ENCODE results near the gene KCTD14. TPM values are rescaled to one million over a fixed set of nuclear protein-coding genes. Genes with fewer than 3 reads are reported as not detected.

KCTD14 gene
- total and polyA plus RNA-seq, 4 donors: 0.70 to 7.3 (median 6.7) TPM

GRCh38 chr11:77994434-77995362 lies 28.4 kb downstream of the KCTD14 start, which contains the start of gene INTS4:
Gene INTS4 (minus strand): TSS chr11:77994668. CDS start chr11:77994643, 25 bp downstream.
- H3K27ac ChIP-seq (ENCODE audit: low read depth in 1 of 2, low read length in 2 of 2): peak within 1 kb of the TSS; percentile 87
- TF ChIP-seq SP1 (IDR thresholded peaks at IDR 0.05) (peak; percentile 96), FOXA1 (IDR thresholded peaks at IDR 0.05) (peak; percentile 45), RAD21 (IDR thresholded peaks at IDR 0.05) (peak; percentile 44 to 55), CTCF (IDR thresholded peaks at IDR 0.05; ENCODE audit: low read depth, low read length, missing input control) (no peak), JUND (IDR thresholded peaks at IDR 0.05) (peak; percentile 44 to 77), GABPA (IDR thresholded peaks at IDR 0.05 in 1 of 2, conservative IDR thresholded peaks at IDR 0.05 in 1 of 2) (peak; percentile 88 to 97), TAF1 (conservative IDR thresholded peaks at IDR 0.05) (peak; percentile 69), ZBTB33 (IDR thresholded peaks at IDR 0.05) (peak; percentile 98), HNF4G (IDR thresholded peaks at IDR 0.05) (peak; percentile 13), MAX (IDR thresholded peaks at IDR 0.05) (peak; percentile 91), NR2F2 (IDR thresholded peaks at IDR 0.05) (peak; percentile 100), HNF4A (conservative IDR thresholded peaks at IDR 0.05) (peak; percentile 52 to 57), RXRA (IDR thresholded peaks at IDR 0.05) (peak; percentile 57 to 71), REST (IDR thresholded peaks at IDR 0.05) (peak; percentile 38), YY1 (IDR thresholded peaks at IDR 0.05) (peak; percentile 97), ATF3 (IDR thresholded peaks at IDR 0.05) (peak; percentile 70), FOXA2 (IDR thresholded peaks at IDR 0.05) (no peak), EGR1 (IDR thresholded peaks at IDR 0.05; ENCODE audit: low read depth in 2 of 2) (peak; percentile 97)
- DNase-seq (ENCODE audit: low spot score): peak; percentile 93
- peaks cover 0 to 6% (median 3%) of the 10 kb centered on the region in 4 donors for H3K36me3 ChIP-seq (ENCODE audit: control insufficient read depth in 4 of 4, insufficient read depth in 3 of 4, low read depth in 1 of 4, low read length in 3 of 4)
- peaks cover 1 to 21% (median 19%) of the 10 kb centered on the region in 4 donors for H3K4me1 ChIP-seq (ENCODE audit: control insufficient read depth in 4 of 4, insufficient read depth in 4 of 4, low read length in 3 of 4)
- H3K27me3 ChIP-seq (ENCODE audit: control insufficient read depth in 4 of 4, insufficient read depth in 4 of 4, low read length in 3 of 4): no peaks in the 10 kb centered on the region
- WGBS: under 1% methylated on average over 47 of the region's 47 CpGs
- H3K4me3 ChIP-seq (ENCODE audit: low read depth in 1 of 3, low read length in 3 of 3): peak within 1 kb of the TSS; percentile 72 to 98 (median 81)
- peak within 1 kb of the TSS; percentile 74 to 93 for H3K9ac ChIP-seq (ENCODE audit: low read depth in 1 of 2, low read length in 2 of 2)
- no peaks in the 10 kb centered on the region for H3K9me3 ChIP-seq (ENCODE audit: control insufficient read depth in 4 of 4, low read length in 3 of 4)

All from liver (tissue), 9 donors.